Activated T-helper 2 cell treated with anti-CD3 and anti-CD28 coated beads, Interferon-gamma antibody, Interleukin-2, Interleukin-4, amounts not matched to agents 10 μg/mL and 5 μg/mL and 100 μg/mL, durations not matched to agents 14 hours and 24 hours and 36 hours (primary cell): ENCODE measurements around the gene GFAP. TPM values are rescaled to one million over a fixed set of nuclear protein-coding genes. Genes with fewer than 3 reads are reported as not detected.

Source experiments
- DNase-seq: peaks from one replicate; pipeline ENCODE4 v3.0.0; 2021; ENCODE audit warnings: low spot score
- H3K27ac Mint-ChIP-seq: one replicate; pipeline ENCODE4 v1.8.0; 2021; ENCODE audit warnings: mixed read lengths
- H3K27me3 Mint-ChIP-seq: one replicate; pipeline ENCODE4 v1.8.0; 2021; ENCODE audit warnings: low read depth, mixed read lengths
- H3K36me3 Mint-ChIP-seq: one replicate; pipeline ENCODE4 v1.8.0; 2021; ENCODE audit warnings: low read depth, mixed read lengths
- H3K4me1 Mint-ChIP-seq: one replicate; pipeline ENCODE4 v1.8.0; 2021; ENCODE audit warnings: low read depth, mixed read lengths
- H3K4me3 Mint-ChIP-seq: one replicate; pipeline ENCODE4 v1.8.0; 2021; ENCODE audit warnings: low read depth, mild to moderate bottlenecking, moderate library complexity, mixed read lengths
- H3K9me3 Mint-ChIP-seq: one replicate; pipeline ENCODE4 v1.8.0; 2021; ENCODE audit warnings: mixed read lengths
- intact Hi-C: fragments of 100-400 bp; cut with micrococcal nuclease; formaldehyde crosslinking; loops from one replicate; pipeline ENCODE4 v1.15.1; 2023
- total RNA-seq: library from RNA; stranded (reverse); gene quantifications from 2 replicates; pipeline ENCODE4 v1.2.3, GENCODE V29; 2022

The GFAP gene
- total RNA-seq, 1 donor from 2014 or later: 0.34 TPM

GRCh38 chr17:44941712-44942331, 26.5 kb upstream of the GFAP start:
- Mint-ChIP-seq H3K27ac (peak overlapping the region; percentile 82), H3K36me3 (peaks cover 52% of the 10 kb centered on the region), H3K4me1 (peaks cover 50% of the 10 kb centered on the region), H3K27me3 (no peaks in the 10 kb centered on the region), H3K4me3 (peak overlapping the region; percentile 6), H3K9me3 (no peaks in the 10 kb centered on the region)
- intact Hi-C loops: no loop called here
- no peak for DNase-seq

- DNase-seq: no peak
- intact Hi-C loops: no loop called here
- Mint-ChIP-seq H3K36me3 (peaks cover 51% of the 10 kb centered on the region), H3K4me1 (peaks cover 42% of the 10 kb centered on the region), H3K4me3 (no peak overlapping the region), H3K27ac (peak overlapping the region; percentile 21), H3K27me3 (no peaks in the 10 kb centered on the region), H3K9me3 (no peaks in the 10 kb centered on the region)
Observed at GRCh38 chr17:44940768-44941167, 25.5 kb upstream of the GFAP start.

- no peak for DNase-seq
- no peak overlapping the region for H3K27ac Mint-ChIP-seq
- H3K4me3 Mint-ChIP-seq: no peak overlapping the region
- peaks cover 42% of the 10 kb centered on the region for H3K4me1 Mint-ChIP-seq
- H3K27me3 Mint-ChIP-seq: no peaks in the 10 kb centered on the region
- intact Hi-C loops: no loop called here
- H3K36me3 Mint-ChIP-seq: peaks cover 56% of the 10 kb centered on the region
- no peaks in the 10 kb centered on the region for H3K9me3 Mint-ChIP-seq
Observed at GRCh38 chr17:44940317-44940716, 25.0 kb upstream of the GFAP start.

- intact Hi-C loops: no loop called here
- Mint-ChIP-seq H3K36me3 (peaks cover 66% of the 10 kb centered on the region), H3K9me3 (no peaks in the 10 kb centered on the region), H3K27ac (no peak overlapping the region), H3K27me3 (no peaks in the 10 kb centered on the region), H3K4me3 (no peak overlapping the region), H3K4me1 (peaks cover 12% of the 10 kb centered on the region)
- DNase-seq: no peak
Observed at GRCh38 chr17:44935116-44935515, 19.8 kb upstream of the GFAP start.

GRCh38 chr17:44934745-44935105, 19.4 kb upstream of the GFAP start:
- peaks cover 67% of the 10 kb centered on the region for H3K36me3 Mint-ChIP-seq
- DNase-seq: no peak

GRCh38 chr17:44933824-44934744, 18.8 kb upstream of the GFAP start:
- peaks cover 68% of the 10 kb centered on the region for H3K36me3 Mint-ChIP-seq
- H3K27me3 Mint-ChIP-seq: no peaks in the 10 kb centered on the region
- H3K27ac Mint-ChIP-seq: no peak overlapping the region
- no peak for DNase-seq
- intact Hi-C loops: no loop called here
- H3K4me1 Mint-ChIP-seq: peaks cover 9% of the 10 kb centered on the region
- H3K9me3 Mint-ChIP-seq: no peaks in the 10 kb centered on the region
- H3K4me3 Mint-ChIP-seq: no peak overlapping the region

More at GRCh38 chr17:44934745-44935105, 19.4 kb upstream of the GFAP start:
- no peak overlapping the region for H3K27ac Mint-ChIP-seq
- no peaks in the 10 kb centered on the region for H3K9me3 Mint-ChIP-seq
- peaks cover 9% of the 10 kb centered on the region for H3K4me1 Mint-ChIP-seq
- H3K4me3 Mint-ChIP-seq: no peak overlapping the region
- intact Hi-C loops: no loop called here
- H3K27me3 Mint-ChIP-seq: no peaks in the 10 kb centered on the region

- H3K27ac Mint-ChIP-seq: no peak overlapping the region
- H3K9me3 Mint-ChIP-seq: no peaks in the 10 kb centered on the region
- no peak for DNase-seq
- H3K4me1 Mint-ChIP-seq: peaks cover 5% of the 10 kb centered on the region
- H3K36me3 Mint-ChIP-seq: peaks cover 72% of the 10 kb centered on the region
- no peak overlapping the region for H3K4me3 Mint-ChIP-seq
- intact Hi-C loops: no loop called here
- H3K27me3 Mint-ChIP-seq: no peaks in the 10 kb centered on the region
Observed at GRCh38 chr17:44932787-44933097, 17.4 kb upstream of the GFAP start.

GRCh38 chr17:44932096-44932786, 16.9 kb upstream of the GFAP start:
- Mint-ChIP-seq H3K36me3 (peaks cover 77% of the 10 kb centered on the region), H3K27ac (no peak overlapping the region), H3K27me3 (no peaks in the 10 kb centered on the region), H3K4me3 (no peak overlapping the region), H3K9me3 (no peaks in the 10 kb centered on the region), H3K4me1 (peaks cover 4% of the 10 kb centered on the region)
- intact Hi-C loops: no loop called here
- DNase-seq: no peak

GRCh38 chr17:44931376-44931775, 16.1 kb upstream of the GFAP start:
- no peak for DNase-seq
- H3K27me3 Mint-ChIP-seq: no peaks in the 10 kb centered on the region
- H3K4me3 Mint-ChIP-seq: no peak overlapping the region
- intact Hi-C loops: no loop called here
- H3K9me3 Mint-ChIP-seq: no peaks in the 10 kb centered on the region
- peaks cover 78% of the 10 kb centered on the region for H3K36me3 Mint-ChIP-seq
- no peaks in the 10 kb centered on the region for H3K4me1 Mint-ChIP-seq
- H3K27ac Mint-ChIP-seq: no peak overlapping the region

GRCh38 chr17:44930667-44931066, 15.4 kb upstream of the GFAP start:
- no peak for DNase-seq
- Mint-ChIP-seq H3K27ac (no peak overlapping the region), H3K27me3 (no peaks in the 10 kb centered on the region)

GRCh38 chr17:44928950-44929720, 13.8 kb upstream of the GFAP start:
- intact Hi-C loops: no loop called here
- Mint-ChIP-seq H3K4me3 (no peak overlapping the region), H3K9me3 (no peaks in the 10 kb centered on the region), H3K27me3 (no peaks in the 10 kb centered on the region), H3K36me3 (peaks cover 77% of the 10 kb centered on the region), H3K27ac (no peak overlapping the region), H3K4me1 (no peaks in the 10 kb centered on the region)
- DNase-seq: no peak

More at GRCh38 chr17:44930667-44931066, 15.4 kb upstream of the GFAP start:
- Mint-ChIP-seq H3K36me3 (peaks cover 77% of the 10 kb centered on the region), H3K4me3 (no peak overlapping the region), H3K4me1 (no peaks in the 10 kb centered on the region), H3K9me3 (no peaks in the 10 kb centered on the region)
- intact Hi-C loops: no loop called here

- no peak for DNase-seq
- Mint-ChIP-seq H3K9me3 (no peaks in the 10 kb centered on the region), H3K27me3 (no peaks in the 10 kb centered on the region), H3K4me1 (no peaks in the 10 kb centered on the region), H3K36me3 (peaks cover 73% of the 10 kb centered on the region), H3K27ac (no peak overlapping the region), H3K4me3 (no peak overlapping the region)
- intact Hi-C loops: no loop called here
Observed at GRCh38 chr17:44928136-44928535, 12.8 kb upstream of the GFAP start.
